Spleen (tissue), 13 donors: ENCODE results near the gene SH2D3C. TPM values are rescaled to one million over a fixed set of nuclear protein-coding genes. Genes with fewer than 3 reads are reported as not detected.

ENCODE experiments used
- DNase-seq: peaks from one replicate; pipeline ENCODE4 v3.0.0-alpha.2; 2020
- H3K27ac ChIP-seq, 8 donors: fragments of 200-600 bp; sonication (generic) in 7 of 8; 1 replicate in 4 of 8; 2 replicates in 4 of 8; pipeline versions ENCODE4 v1.5.0 to v1.8.0; 2016 to 2021; ENCODE audit warnings: inconsistent platforms in 4 of 8, mild to moderate bottlenecking in 4 of 8, moderate library complexity in 1 of 8
- H3K27me3 ChIP-seq, 7 donors: fragments of 200-600 bp; sonication (generic) in 6 of 7; replicated peaks in 1 of 7; 1 replicate in 4 of 7; 2 replicates in 3 of 7; pipeline versions ENCODE4 v1.5.0 to v1.8.0; 2016 to 2021; ENCODE audit warnings: inconsistent platforms in 3 of 7, mild to moderate bottlenecking in 1 of 7
- H3K36me3 ChIP-seq, 6 donors: fragments of 200-600 bp; sonication (generic) in 5 of 6; 1 replicate in 4 of 6; 2 replicates in 2 of 6; pipeline versions ENCODE4 v1.5.0 to v1.8.0; 2016 to 2021; ENCODE audit warnings: inconsistent platforms in 2 of 6
- H3K4me1 ChIP-seq, 6 donors: fragments of 200-600 bp; sonication (generic) in 5 of 6; 1 replicate in 3 of 6; 2 replicates in 3 of 6; pipeline versions ENCODE4 v1.5.0 to v1.8.0; 2016 to 2021; ENCODE audit warnings: inconsistent platforms in 3 of 6
- H3K4me3 ChIP-seq, 8 donors: fragments of 200-600 bp; sonication (generic) in 7 of 8; 1 replicate in 4 of 8; 2 replicates in 4 of 8; pipeline versions ENCODE4 v1.5.0 to v1.8.0; 2016 to 2021; ENCODE audit warnings: inconsistent platforms in 4 of 8, mild to moderate bottlenecking in 4 of 8, moderate library complexity in 2 of 8
- H3K9me3 ChIP-seq, 8 donors: fragments of 200-600 bp; sonication (generic) in 7 of 8; 1 replicate in 4 of 8; 2 replicates in 4 of 8; pipeline versions ENCODE4 v1.5.0 to v1.8.0; 2016 to 2021; ENCODE audit warnings: inconsistent platforms in 4 of 8
- CTCF ChIP-seq, 11 experiments: fragments of 200-600 bp in 7 of 11; fragments of 450-650 bp in 4 of 11; sonication (generic) in 4 of 11; IDR thresholded peaks in 8 of 11; conservative IDR thresholded peaks in 3 of 11; 1 replicate in 7 of 11; 2 replicates in 4 of 11; pipeline versions ENCODE4 v1.4.0 to v1.8.0; 2016 to 2021; ENCODE audit warnings: antibody characterized with exemption in 11 of 11, inconsistent platforms in 4 of 11, mild to moderate bottlenecking in 1 of 11
- POLR2A ChIP-seq, 3 donors: fragments of 450-650 bp; IDR thresholded peaks; one replicate each; pipeline ENCODE4 v1.5.1; 2017; ENCODE audit warnings: antibody characterized with exemption in 3 of 3, mild to moderate bottlenecking in 1 of 3
- POLR2AphosphoS5 ChIP-seq, 3 donors: sonication (generic); formaldehyde crosslinking; IDR thresholded peaks; one replicate each; pipeline ENCODE4 v1.5.1; 2017; ENCODE audit warnings: antibody characterized with exemption in 3 of 3
- WGBS, 5 donors: extraction: QIAGEN DNeasy Blood & Tissue Kit in 3 of 5; methylation state at CpG; one replicate each; pipeline versions ENCODE4 v1.1.5 to v1.1.7; 2013 to 2018; 5-methylcytosine and 5-hydroxymethylcytosine counted together
- intact Hi-C: fragments of 100-400 bp; cut with DNase I; formaldehyde crosslinking; loops from one replicate; pipeline ENCODE4 v1.15.0; 2023; ENCODE audit warnings: low total_unique reads
- long read RNA-seq, 2 donors: transcript quantifications; one replicate each; lab custom pipeline, GENCODE V29; 2026
- polyA plus RNA-seq, 3 donors: library from polyadenylated mRNA; stranded (reverse); fragments of 200-250 nt; gene quantifications; one replicate each; pipeline ENCODE4 v1.2.1, GENCODE V29; 2013
- total RNA-seq, 7 donors: library from RNA; depleted of rRNA in 3 of 7; stranded (reverse); fragments of >200 nt in 3 of 7; fragmentation: NEBNext Ultra II Directional in 4 of 7; extraction: Animal tissue kit (Norgen Biotek cat#: 25700) in 4 of 7; gene quantifications; one replicate each; pipeline versions ENCODE4 v1.1.0 to v1.2.1, GENCODE V29; 2016 to 2021
- donor health status: healthy with polysubstance abuse.
- donor health status: DM: no; HTN: no; CAD: no; lungs with moderate emphysema.
- donor health status: DM: no; HTN: no; CAD: no.
- donor health status: Bipolar disorder and iron deficiency.
- donor health status: healthy.
- donor health status: DM: no; HTN: no; CAD: no.
- donor health status: DM: yes; HTN: yes; CAD: no.

The SH2D3C gene, protein sequence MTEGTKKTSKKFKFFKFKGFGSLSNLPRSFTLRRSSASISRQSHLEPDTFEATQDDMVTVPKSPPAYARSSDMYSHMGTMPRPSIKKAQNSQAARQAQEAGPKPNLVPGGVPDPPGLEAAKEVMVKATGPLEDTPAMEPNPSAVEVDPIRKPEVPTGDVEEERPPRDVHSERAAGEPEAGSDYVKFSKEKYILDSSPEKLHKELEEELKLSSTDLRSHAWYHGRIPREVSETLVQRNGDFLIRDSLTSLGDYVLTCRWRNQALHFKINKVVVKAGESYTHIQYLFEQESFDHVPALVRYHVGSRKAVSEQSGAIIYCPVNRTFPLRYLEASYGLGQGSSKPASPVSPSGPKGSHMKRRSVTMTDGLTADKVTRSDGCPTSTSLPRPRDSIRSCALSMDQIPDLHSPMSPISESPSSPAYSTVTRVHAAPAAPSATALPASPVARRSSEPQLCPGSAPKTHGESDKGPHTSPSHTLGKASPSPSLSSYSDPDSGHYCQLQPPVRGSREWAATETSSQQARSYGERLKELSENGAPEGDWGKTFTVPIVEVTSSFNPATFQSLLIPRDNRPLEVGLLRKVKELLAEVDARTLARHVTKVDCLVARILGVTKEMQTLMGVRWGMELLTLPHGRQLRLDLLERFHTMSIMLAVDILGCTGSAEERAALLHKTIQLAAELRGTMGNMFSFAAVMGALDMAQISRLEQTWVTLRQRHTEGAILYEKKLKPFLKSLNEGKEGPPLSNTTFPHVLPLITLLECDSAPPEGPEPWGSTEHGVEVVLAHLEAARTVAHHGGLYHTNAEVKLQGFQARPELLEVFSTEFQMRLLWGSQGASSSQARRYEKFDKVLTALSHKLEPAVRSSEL
- total RNA-seq (10 to 100 TPM; 44.7 to 85.4 (median 61.2) TPM), polyA plus RNA-seq (10 to 100 TPM; 27.0 to 51.1 (median 34.3) TPM)
- long read RNA-seq, donor 1, transcript SH2D3C-203 (11 exons, 2,750 nt) = major isoform, 7 of 15 reads
- long read RNA-seq, donor 1, partial matches to known transcripts = 6 of 15 reads
- long read RNA-seq, donor 1, other reads (novel, unspliced or antisense) = 0 of 15 reads
- long read RNA-seq, donor 2, partial matches to known transcripts = 91 of 91 reads
- long read RNA-seq, donor 2, other reads (novel, unspliced or antisense) = 0 of 91 reads

- Histone ChIP-seq H3K9me3 (no peaks in the 10 kb centered on the region), H3K36me3 (peaks cover 0 to 18% (median 9%) of the 10 kb centered on the region in 6 donors), H3K27me3 (no peaks in the 10 kb centered on the region), H3K4me1 (peaks cover 36 to 99% (median 82%) of the 10 kb centered on the region in 6 donors), H3K27ac (peak within 1 kb of the TSS; percentile 88 to 99 (median 95)), H3K4me3 (peak within 1 kb of the TSS; percentile 48 to 83 (median 61))
- 8 to 37% (median 18%) methylated on average over 12 to 13 of the region's 13 CpGs for WGBS, 5 donors
- intact Hi-C loops = no loop called here
- DNase-seq = peak; percentile 94
- peak; percentile 73 to 83 (median 77) for TF ChIP-seq POLR2AphosphoS5 (IDR thresholded peaks at IDR 0.05)
- no peak for TF ChIP-seq POLR2A (IDR thresholded peaks at IDR 0.05)
- TF ChIP-seq CTCF (IDR thresholded peaks at IDR 0.05 in 8 of 11, conservative IDR thresholded peaks at IDR 0.05 in 3 of 11) = peak in 1 of 11 experiments; percentile 9
These were observed at the start of gene SH2D3C for GRCh38 chr9:127778280-127779135. Gene SH2D3C, minus strand, starts transcription at chr9:127778666. Its CDS starts 39 bp downstream, at chr9:127778627.

DNA sequence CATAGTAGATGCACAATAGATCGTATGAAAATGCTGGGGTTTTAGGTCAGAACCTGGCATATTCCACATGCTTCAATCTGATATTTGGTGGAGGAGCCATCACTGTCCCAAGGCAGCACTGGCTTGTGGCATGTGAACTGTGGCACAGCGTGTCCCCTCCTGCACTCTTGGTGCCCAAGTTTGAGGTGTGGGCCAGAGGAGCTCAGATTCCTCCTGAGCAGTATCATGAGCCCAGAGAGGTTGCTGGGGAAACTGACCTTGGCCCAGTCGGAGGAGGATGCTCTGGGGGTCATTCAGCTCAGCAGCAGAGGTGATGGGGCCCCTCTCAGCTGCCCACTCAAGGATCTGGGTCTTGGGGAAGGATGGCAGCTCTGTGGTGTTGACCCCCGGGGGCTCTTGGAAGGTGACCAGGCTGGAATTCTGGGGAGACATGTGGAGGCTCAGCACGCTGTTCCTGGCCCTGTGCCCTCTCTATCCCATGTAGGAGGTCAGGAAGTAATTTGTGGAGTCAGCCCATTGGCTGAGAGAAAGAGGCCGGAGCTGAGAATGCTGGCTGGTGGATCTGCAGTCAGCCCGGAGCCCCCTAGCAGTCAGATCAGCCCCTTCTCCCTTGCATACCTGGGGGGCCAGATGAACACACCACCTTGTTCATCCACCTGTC is 47.9 kb upstream of the SH2D3C start:
- Histone ChIP-seq H3K36me3 (peaks cover 0 to 82% (median 35%) of the 10 kb centered on the region in 6 donors), H3K9me3 (no peaks in the 10 kb centered on the region), H3K27ac (peak overlapping the region in 6 of 8 donors; percentile 15 to 87 (median 76)), H3K27me3 (no peaks in the 10 kb centered on the region), H3K4me3 (no peak overlapping the region), H3K4me1 (peaks cover 8 to 86% (median 57%) of the 10 kb centered on the region in 6 donors)
- no peak for DNase-seq
- TF ChIP-seq POLR2AphosphoS5 (IDR thresholded peaks at IDR 0.05) (no peak), CTCF (IDR thresholded peaks at IDR 0.05 in 8 of 11, conservative IDR thresholded peaks at IDR 0.05 in 3 of 11) (no peak), POLR2A (IDR thresholded peaks at IDR 0.05) (no peak)
- WGBS, 5 donors = 50 to 76% (median 72%) methylated on average over 7 of the region's 7 CpGs
- intact Hi-C loops = no loop called here

GRCh38 chr9:127825319-127826051 is 47.0 kb upstream of the SH2D3C start:
- Histone ChIP-seq H3K27me3 (no peaks in the 10 kb centered on the region), H3K36me3 (peaks cover 0 to 91% (median 44%) of the 10 kb centered on the region in 6 donors), H3K4me3 (no peak overlapping the region), H3K9me3 (no peaks in the 10 kb centered on the region), H3K27ac (peak overlapping the region in 5 of 8 donors; percentile 57 to 87 (median 79)), H3K4me1 (peaks cover 8 to 77% (median 51%) of the 10 kb centered on the region in 6 donors)
- intact Hi-C loops = no loop called here
- TF ChIP-seq POLR2AphosphoS5 (IDR thresholded peaks at IDR 0.05) (peak; percentile 50 to 89 (median 78)), CTCF (IDR thresholded peaks at IDR 0.05 in 8 of 11, conservative IDR thresholded peaks at IDR 0.05 in 3 of 11) (peak in 7 of 11 experiments; percentile 22 to 66 (median 53)), POLR2A (IDR thresholded peaks at IDR 0.05) (no peak)
- DNase-seq = peak; percentile 85
- WGBS, 5 donors = 70 to 80% (median 75%) methylated on average over 15 to 42 of the region's 42 CpGs
